Trophoblast cell (in vitro differentiated cells and primary cell): ENCODE results near the gene RPS18.

Source experiments
- DNase-seq, 2 donors: peaks; one replicate each; pipeline ENCODE4 v3.0.0-alpha.2; 2016
- H2AFZ ChIP-seq: 2 replicates; pipeline ENCODE4 v1.6.1; 2013; ENCODE audit warnings: low read length, moderate library complexity, mild to moderate bottlenecking; ENCODE audit not compliant: insufficient read depth, poor library complexity
- H2AK5ac ChIP-seq: 2 replicates; pipeline ENCODE4 v1.6.1; 2013; ENCODE audit warnings: mild to moderate bottlenecking, low read length
- H2BK120ac ChIP-seq: 2 replicates; pipeline ENCODE4 v1.6.1; 2013; ENCODE audit warnings: low read length, mild to moderate bottlenecking, moderate library complexity; ENCODE audit not compliant: insufficient read depth, poor library complexity
- H2BK12ac ChIP-seq: 2 replicates; pipeline ENCODE4 v1.6.1; 2013; ENCODE audit warnings: mild to moderate bottlenecking, low read length, moderate library complexity
- H2BK5ac ChIP-seq: 2 replicates; pipeline ENCODE4 v1.6.1; 2013; ENCODE audit warnings: low read length, low read depth, moderate library complexity, mild to moderate bottlenecking; ENCODE audit not compliant: poor library complexity
- H3K14ac ChIP-seq: 2 replicates; pipeline ENCODE4 v1.6.1; 2013; ENCODE audit warnings: mild to moderate bottlenecking, low read length
- H3K18ac ChIP-seq: 2 replicates; pipeline ENCODE4 v1.6.1; 2013; ENCODE audit warnings: mild to moderate bottlenecking, low read length
- H3K23ac ChIP-seq: 2 replicates; pipeline ENCODE4 v1.6.1; 2013; ENCODE audit warnings: low read length
- H3K27ac ChIP-seq: 2 replicates; pipeline ENCODE4 v1.5.1; 2013; ENCODE audit warnings: low read depth, mild to moderate bottlenecking, inconsistent platforms, low read length, moderate library complexity
- H3K27me3 ChIP-seq: 2 replicates; pipeline ENCODE4 v1.6.1; 2013; ENCODE audit warnings: inconsistent platforms, mild to moderate bottlenecking, low read length, moderate library complexity; ENCODE audit not compliant: insufficient read depth
- H3K36me3 ChIP-seq, 2 experiments: 1 replicate in 1 of 2; 2 replicates in 1 of 2; pipeline ENCODE4 v1.6.1; 2013; ENCODE audit warnings: low read length in 2 of 2, mild to moderate bottlenecking in 2 of 2, moderate library complexity in 1 of 2; ENCODE audit not compliant: insufficient read depth in 2 of 2, control insufficient read depth in 1 of 2
- H3K4ac ChIP-seq: 2 replicates; pipeline ENCODE4 v1.6.1; 2013; ENCODE audit warnings: low read depth, mild to moderate bottlenecking, low read length, moderate library complexity
- H3K4me1 ChIP-seq, 2 experiments: 1 replicate in 1 of 2; 2 replicates in 1 of 2; pipeline ENCODE4 v1.6.1; 2013; ENCODE audit warnings: low read length in 2 of 2, mild to moderate bottlenecking in 2 of 2, moderate library complexity in 1 of 2; ENCODE audit not compliant: insufficient read depth in 2 of 2, control insufficient read depth in 1 of 2
- H3K4me2 ChIP-seq: 2 replicates; pipeline ENCODE4 v1.6.1; 2013; ENCODE audit warnings: inconsistent platforms, mild to moderate bottlenecking, low read length, moderate library complexity
- H3K4me3 ChIP-seq: 2 replicates; pipeline ENCODE4 v1.5.1; 2013; ENCODE audit warnings: mild to moderate bottlenecking, low read depth, low read length, inconsistent platforms
- H3K79me1 ChIP-seq: one replicate; pipeline ENCODE4 v1.6.1; 2013; ENCODE audit warnings: low read length
- H3K79me2 ChIP-seq: 2 replicates; pipeline ENCODE4 v1.6.1; 2013; ENCODE audit warnings: low read length, mild to moderate bottlenecking; ENCODE audit not compliant: control insufficient read depth, insufficient read depth, poor library complexity
- H3K9ac ChIP-seq: 2 replicates; pipeline ENCODE4 v1.6.1; 2013; ENCODE audit warnings: mild to moderate bottlenecking, low read length
- H3K9me3 ChIP-seq: 2 replicates; pipeline ENCODE4 v1.6.1; 2013; ENCODE audit warnings: low read depth, mild to moderate bottlenecking, control low read depth, inconsistent platforms, low read length; ENCODE audit not compliant: insufficient read depth
- H4K12ac ChIP-seq: 2 replicates; pipeline ENCODE4 v1.6.1; 2013; ENCODE audit warnings: low read depth, mild to moderate bottlenecking, low read length, moderate library complexity
- H4K8ac ChIP-seq: 2 replicates; pipeline ENCODE4 v1.6.1; 2013; ENCODE audit warnings: low read depth, mild to moderate bottlenecking, low read length, moderate library complexity
- H4K91ac ChIP-seq: one replicate; pipeline ENCODE4 v1.6.1; 2013; ENCODE audit warnings: low read depth, mild to moderate bottlenecking, low read length, moderate library complexity
- WGBS: extraction: QIAGEN DNeasy Blood & Tissue Kit; methylation state at CpG from one replicate; pipeline ENCODE4 v1.1.7; 2013; ENCODE audit warnings: missing lambda C conversion rate; ENCODE audit not compliant: insufficient read length, insufficient coverage; ENCODE audit errors: extremely low coverage; 5-methylcytosine and 5-hydroxymethylcytosine counted together

RPS18 gene

DNA sequence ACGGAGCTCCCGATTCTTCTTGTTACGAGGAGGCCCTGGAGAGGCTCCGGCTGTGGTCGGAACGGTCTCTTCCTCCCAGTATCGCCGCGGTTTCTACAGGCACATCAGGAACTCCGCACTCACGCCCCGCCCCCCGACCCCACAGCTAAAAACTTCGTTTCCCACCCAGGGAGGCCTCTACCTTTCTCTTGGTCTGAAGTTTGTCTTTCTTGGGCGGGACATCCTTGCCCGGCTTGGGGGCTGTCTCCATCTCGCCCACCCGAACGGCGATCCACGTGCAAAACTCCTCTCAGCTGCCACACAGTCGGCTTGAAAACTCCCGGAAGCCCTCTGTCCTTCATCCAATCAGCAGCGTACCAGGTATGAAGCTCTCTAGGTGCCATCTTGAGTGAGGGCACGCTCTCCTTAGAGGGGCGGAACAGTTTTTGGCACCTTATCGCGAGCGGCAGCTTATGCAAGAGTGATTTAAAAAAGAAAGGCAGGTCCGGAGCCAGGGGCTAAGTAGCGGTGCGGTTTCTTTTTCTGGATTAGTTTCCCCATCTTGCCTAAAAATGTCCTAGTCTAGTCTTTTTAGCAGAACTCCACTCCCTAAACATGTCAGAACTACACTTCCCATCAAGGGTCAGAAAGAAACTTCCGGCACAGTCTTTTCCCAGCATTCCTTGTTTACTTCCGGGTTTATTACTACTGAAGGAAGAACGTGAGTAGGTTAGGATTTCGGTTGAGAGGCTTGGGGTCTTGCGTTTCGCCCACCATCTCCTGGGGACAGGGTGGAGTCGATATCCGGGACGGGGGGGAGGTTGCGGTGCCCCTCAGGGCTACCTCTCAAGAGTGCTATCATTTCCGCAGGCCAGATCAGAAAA lies 17.3 kb downstream of the RPS18 start, which contains the start of the genes PFDN6 and WDR46:
Gene PFDN6, plus strand, starts transcription at position 681 of the 863 bp plus-strand sequence. CDS start 256 bp downstream, outside the sequence.
Gene WDR46, minus strand, starts transcription at position 319 of the 863 bp plus-strand sequence. Its CDS starts 69 bp downstream, at position 250.
- peak within 1 kb of the TSS; percentile 92 for H3K4me2 ChIP-seq
- H3K36me3 ChIP-seq = peaks cover 37 to 55% of the 10 kb centered on the region in 2 experiments
- peaks cover 6% of the 10 kb centered on the region for H3K79me1 ChIP-seq
- H3K4me3 ChIP-seq = peak within 1 kb of the TSS; percentile 89
- H3K23ac ChIP-seq = no peak within 1 kb of the TSS
- H3K27ac ChIP-seq = peak within 1 kb of the TSS; percentile 12
- H3K4ac ChIP-seq = peak within 1 kb of the TSS; percentile 71
- peaks cover 10 to 13% of the 10 kb centered on the region in 2 experiments for H3K4me1 ChIP-seq
- H3K27me3 ChIP-seq = no peaks in the 10 kb centered on the region
- H2AFZ ChIP-seq = peak within 1 kb of the TSS; percentile 79
- no peak within 1 kb of the TSS for H2BK12ac ChIP-seq
- H2BK120ac ChIP-seq = peak within 1 kb of the TSS; percentile 54
- peak within 1 kb of the TSS; percentile 81 for H4K12ac ChIP-seq
- peak within 1 kb of the TSS; percentile 70 for H2BK5ac ChIP-seq
- H4K91ac ChIP-seq = peak within 1 kb of the TSS; percentile 55
- peak within 1 kb of the TSS; percentile 94 for H3K9ac ChIP-seq
- H4K8ac ChIP-seq = peak within 1 kb of the TSS; percentile 85
- peaks cover 6% of the 10 kb centered on the region for H3K79me2 ChIP-seq
- H3K9me3 ChIP-seq = peaks cover 1% of the 10 kb centered on the region
- H3K18ac ChIP-seq = peak within 1 kb of the TSS; percentile 64
- peak within 1 kb of the TSS; percentile 49 for H2AK5ac ChIP-seq
- peak within 1 kb of the TSS; percentile 82 for H3K14ac ChIP-seq
- DNase-seq = peak; percentile 82 to 89
- WGBS = no CpG with 5 or more reads among the region's 43 CpGs

DNA sequence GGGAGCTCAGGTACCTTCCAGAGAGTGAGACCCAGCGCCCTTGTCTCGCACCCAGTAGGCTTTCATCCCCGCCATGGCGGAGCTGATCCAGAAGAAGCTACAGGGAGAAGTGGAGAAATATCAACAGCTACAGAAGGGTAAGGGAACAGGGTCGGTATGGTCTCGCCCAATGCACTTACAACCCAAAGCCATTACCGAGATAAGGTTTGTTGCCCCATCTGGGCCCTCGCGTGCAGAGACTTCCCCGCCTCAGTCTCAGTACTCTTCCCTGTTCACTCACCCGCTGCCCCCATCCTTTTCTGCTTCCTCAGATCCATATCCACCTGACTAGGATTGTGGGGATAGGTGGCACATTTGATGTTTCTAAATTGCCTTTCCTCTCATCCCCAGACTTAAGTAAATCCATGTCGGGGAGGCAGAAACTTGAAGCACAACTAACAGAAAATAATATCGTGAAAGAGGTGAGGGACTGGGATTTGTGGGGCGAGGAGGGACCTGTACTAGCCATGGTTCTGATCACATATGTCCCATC lies 18.0 kb downstream of the RPS18 start:
- peak overlapping the region; percentile 82 for H3K14ac ChIP-seq
- H3K36me3 ChIP-seq = peaks cover 42 to 55% of the 10 kb centered on the region in 2 experiments
- H3K4me1 ChIP-seq = peaks cover 10 to 16% of the 10 kb centered on the region in 2 experiments
- H2AK5ac ChIP-seq = peak overlapping the region; percentile 49
- peak overlapping the region; percentile 94 for H3K9ac ChIP-seq
- peaks cover 6% of the 10 kb centered on the region for H3K79me1 ChIP-seq
- peak overlapping the region; percentile 57 for H3K18ac ChIP-seq
- peak overlapping the region; percentile 92 for H3K4me2 ChIP-seq
- no peak overlapping the region for H3K23ac ChIP-seq
- peak in 1 of 2 donors; percentile 30 for DNase-seq
- peak overlapping the region; percentile 85 for H4K8ac ChIP-seq
- whole genome bisulfite sequencing = no CpG with 5 or more reads among the region's 14 CpGs
- H4K12ac ChIP-seq = peak overlapping the region; percentile 81
- no peak overlapping the region for H2BK12ac ChIP-seq
- H3K4ac ChIP-seq = peak overlapping the region; percentile 69
- H2AFZ ChIP-seq = peak overlapping the region; percentile 79
- H3K79me2 ChIP-seq = peaks cover 6% of the 10 kb centered on the region
- peak overlapping the region; percentile 55 for H4K91ac ChIP-seq
- no peaks in the 10 kb centered on the region for H3K27me3 ChIP-seq
- peak overlapping the region; percentile 36 for H2BK120ac ChIP-seq
- H3K27ac ChIP-seq = peak overlapping the region; percentile 5
- H2BK5ac ChIP-seq = peak overlapping the region; percentile 70
- peak overlapping the region; percentile 89 for H3K4me3 ChIP-seq
- peaks cover 2% of the 10 kb centered on the region for H3K9me3 ChIP-seq

DNA sequence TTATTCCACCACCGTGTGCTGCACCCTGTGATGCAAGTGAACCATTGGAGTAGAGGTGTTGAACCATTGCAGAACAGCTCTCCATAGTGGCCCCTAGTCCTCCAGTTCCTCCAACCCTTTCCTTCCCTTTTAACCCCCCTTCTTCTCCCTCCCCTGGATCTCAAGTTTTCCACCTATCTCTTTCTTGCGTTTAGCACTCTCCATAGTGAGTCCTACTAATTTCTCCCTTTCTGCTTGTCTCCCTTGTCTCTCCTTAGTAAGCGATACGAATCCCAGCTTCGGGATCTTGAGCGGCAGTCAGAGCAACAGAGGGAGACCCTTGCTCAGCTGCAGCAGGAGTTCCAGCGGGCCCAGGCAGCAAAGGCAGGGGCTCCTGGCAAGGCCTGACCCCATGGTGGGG lies 18.6 kb downstream of the RPS18 start:
- H3K14ac ChIP-seq = no peak overlapping the region
- H3K4me2 ChIP-seq = peak overlapping the region; percentile 92
- H3K9me3 ChIP-seq = peaks cover 2% of the 10 kb centered on the region
- no peak overlapping the region for H4K91ac ChIP-seq
- no peak overlapping the region for H2AFZ ChIP-seq
- no peak for DNase-seq
- peaks cover 8% of the 10 kb centered on the region for H3K79me2 ChIP-seq
- no peak overlapping the region for H2BK120ac ChIP-seq
- peaks cover 6% of the 10 kb centered on the region for H3K79me1 ChIP-seq
- no peak overlapping the region for H2BK5ac ChIP-seq
- H4K12ac ChIP-seq = peak overlapping the region; percentile 6
- H3K36me3 ChIP-seq = peaks cover 46 to 56% of the 10 kb centered on the region in 2 experiments
- H3K18ac ChIP-seq = no peak overlapping the region
- no peak overlapping the region for H2AK5ac ChIP-seq
- WGBS = no CpG with 5 or more reads among the region's 7 CpGs
- H3K4me1 ChIP-seq = peaks cover 10 to 16% of the 10 kb centered on the region in 2 experiments
- peak overlapping the region; percentile 2 for H3K4ac ChIP-seq
- peak overlapping the region; percentile 34 for H3K9ac ChIP-seq
- H3K27me3 ChIP-seq = no peaks in the 10 kb centered on the region
- H4K8ac ChIP-seq = peak overlapping the region; percentile 1
- H3K27ac ChIP-seq = no peak overlapping the region
- H3K4me3 ChIP-seq = no peak overlapping the region
- H3K23ac ChIP-seq = no peak overlapping the region
- H2BK12ac ChIP-seq = no peak overlapping the region

DNA sequence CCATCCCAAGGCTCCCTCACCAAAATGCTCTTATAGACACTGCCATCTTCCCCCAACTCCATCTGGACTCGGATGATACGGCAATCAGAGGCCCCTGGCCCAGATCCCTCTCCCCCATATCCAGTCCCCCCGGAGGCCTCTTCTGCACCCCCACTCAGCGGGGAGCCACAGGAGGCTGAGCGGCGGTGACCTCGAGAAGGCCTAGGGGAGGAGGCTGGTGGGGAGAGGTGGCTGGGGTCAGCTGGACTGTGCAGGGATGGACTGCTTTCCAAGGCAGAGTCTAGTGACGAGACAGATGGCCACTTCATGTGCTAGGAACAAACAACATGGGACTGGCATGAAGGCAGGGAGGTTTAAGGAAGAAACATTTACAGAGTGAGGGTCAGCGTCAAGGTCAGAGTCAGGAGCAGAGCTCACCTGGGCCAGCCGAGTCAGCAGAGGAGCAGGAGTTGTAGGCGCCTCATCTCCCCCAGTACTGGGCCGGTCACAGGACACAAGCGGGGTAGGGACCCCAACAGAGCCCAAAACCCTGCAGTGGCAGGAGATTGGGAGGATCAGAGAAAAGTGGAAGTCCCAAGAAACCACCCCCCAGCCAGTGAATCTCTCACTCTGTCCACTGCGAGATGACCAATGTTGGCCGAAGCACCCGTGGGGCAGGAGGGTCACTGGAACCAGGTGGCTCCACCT lies 21.3 kb downstream of the RPS18 start:
- H4K8ac ChIP-seq = no peak overlapping the region
- no peak overlapping the region for H2BK120ac ChIP-seq
- no peak overlapping the region for H2BK12ac ChIP-seq
- no CpG with 5 or more reads among the region's 16 CpGs for WGBS
- no peak overlapping the region for H2AFZ ChIP-seq
- no peak overlapping the region for H4K12ac ChIP-seq
- H3K4me3 ChIP-seq = no peak overlapping the region
- H3K27ac ChIP-seq = no peak overlapping the region
- H3K27me3 ChIP-seq = no peaks in the 10 kb centered on the region
- no peak for DNase-seq
- H3K4ac ChIP-seq = no peak overlapping the region
- no peak overlapping the region for H2BK5ac ChIP-seq
- H2AK5ac ChIP-seq = no peak overlapping the region
- H3K79me2 ChIP-seq = peaks cover 19% of the 10 kb centered on the region
- H3K4me2 ChIP-seq = no peak overlapping the region
- H3K36me3 ChIP-seq = peaks cover 39 to 49% of the 10 kb centered on the region in 2 experiments
- H4K91ac ChIP-seq = no peak overlapping the region
- peaks cover 1% of the 10 kb centered on the region for H3K9me3 ChIP-seq
- H3K9ac ChIP-seq = no peak overlapping the region
- no peak overlapping the region for H3K18ac ChIP-seq
- peaks cover 16% of the 10 kb centered on the region for H3K79me1 ChIP-seq
- no peak overlapping the region for H3K14ac ChIP-seq
- no peak overlapping the region for H3K23ac ChIP-seq
- H3K4me1 ChIP-seq = peaks cover 15 to 26% of the 10 kb centered on the region in 2 experiments
